Heart right ventricle (tissue), 16 donors: Measurements from ENCODE around the gene STARD10. TPM values are rescaled to one million over a fixed set of nuclear protein-coding genes. Genes with fewer than 3 reads are reported as not detected.

ENCODE experiments used
- ATAC-seq, 8 donors: fragments of 200-7000 bp; cut with Tn5 transposase; one replicate each; pipeline ENCODE4 v1.9.1; 2020; ENCODE audit warnings: mild to moderate bottlenecking in 8 of 8, moderate library complexity in 8 of 8, moderate number of reproducible peaks in 1 of 8
- DNase-seq, 2 donors: peaks; one replicate each; pipeline ENCODE4 v3.0.0-alpha.2; 2020
- H3K27ac ChIP-seq, 10 donors: fragments of 200-600 bp; sonication (generic) in 2 of 10; one replicate each; pipeline versions ENCODE4 v1.5.0 to v1.8.0; 2020 to 2022; ENCODE audit warnings: mild to moderate bottlenecking in 3 of 10
- H3K27me3 ChIP-seq, 7 donors: fragments of 200-600 bp; one replicate each; pipeline ENCODE4 v1.8.0; 2021 to 2022; ENCODE audit warnings: mild to moderate bottlenecking in 2 of 7
- H3K36me3 ChIP-seq, 9 donors: fragments of 200-600 bp; sonication (generic) in 1 of 9; one replicate each; pipeline versions ENCODE4 v1.5.0 to v1.8.0; 2020 to 2022; ENCODE audit warnings: mild to moderate bottlenecking in 2 of 9
- H3K4me1 ChIP-seq, 9 donors: fragments of 200-600 bp; sonication (generic) in 1 of 9; one replicate each; pipeline versions ENCODE4 v1.5.0 to v1.8.0; 2020 to 2022; ENCODE audit warnings: mild to moderate bottlenecking in 4 of 9
- H3K4me3 ChIP-seq, 10 donors: fragments of 200-600 bp; sonication (generic) in 2 of 10; one replicate each; pipeline versions ENCODE4 v1.5.0 to v1.8.0; 2020 to 2022; ENCODE audit warnings: mild to moderate bottlenecking in 7 of 10, moderate library complexity in 2 of 10
- H3K9me3 ChIP-seq, 11 donors: fragments of 200-600 bp in 10 of 11; sonication (generic) in 2 of 11; one replicate each; pipeline versions ENCODE4 v1.5.0 to v1.8.0; 2013 to 2022; ENCODE audit warnings: mild to moderate bottlenecking in 2 of 11, control low read depth in 1 of 11, moderate library complexity in 1 of 11
- CTCF ChIP-seq, 9 donors: fragments of 200-600 bp; sonication (generic) in 2 of 9; IDR thresholded peaks; one replicate each; pipeline versions ENCODE4 v1.5.0 to v1.8.0; 2021 to 2022; ENCODE audit warnings: antibody characterized with exemption in 9 of 9, mild to moderate bottlenecking in 5 of 9, moderate library complexity in 1 of 9
- WGBS, 2 donors: extraction: QIAGEN DNeasy Blood & Tissue Kit; methylation state at CpG; one replicate each; pipeline ENCODE4 v1.1.7; 2013; ENCODE audit warnings: inconsistent platforms in 1 of 2; 5-methylcytosine and 5-hydroxymethylcytosine counted together
- intact Hi-C, 10 donors: fragments of 100-400 bp; cut with DNase I; formaldehyde crosslinking; loops; one replicate each; pipeline versions ENCODE4 v1.11.1 to v1.14.2; 2022
- polyA plus RNA-seq, 2 donors: library from polyadenylated mRNA; stranded (reverse); fragments of 200-250 nt; gene quantifications; one replicate each; pipeline ENCODE4 v1.2.3, GENCODE V29; 2013
- total RNA-seq, 10 donors: library from RNA; stranded (reverse); fragmentation: NEBNext Ultra II Directional in 3 of 10; extraction: Animal tissue kit (Norgen Biotek cat#: 25700) in 3 of 10; gene quantifications; one replicate each; pipeline versions ENCODE4 v1.2.1 to v1.2.4, GENCODE V29; 2021 to 2023
- donor health status: Arrhythmogenic right ventricular cardiomyopathy.
- donor health status: ischemic (EF 13 %, LVEDD 7.1; RV severe dilation, severe dysfunction).
- donor health status: healthy with polysubstance abuse.
- donor health status: DM: no; HTN: yes; CAD: no.
- donor health status: DM: no; HTN: no; CAD: no.
- donor health status: ischemic (EF 25% LVEDD 6.9; RV normal size, moderate dysfunction).
- donor health status: ischemic (EF 25% LVEDD 5.7; RV mildly dilated, moderate dysfunction).
- donor health status: healthy.
- donor health status: DM: yes; HTN: yes; CAD: no.
- donor health status: Ischemic cardiomyopathy.
- donor health status: ischemic (EF 35%, LVEDD 5.7; RV mildly dilated, moderate dysfunction).
- donor health status: nonischemic (EF 11% LVEDD 7.7; RV severe dilation, severe dysfunction).
- donor health status: DM: yes; HTN: yes; CAD: no.
- donor health status: PGD.
- donor health status: ischemic (EF 29% LVEDD 5.4; RV normal size, mild dysfunction).
- donor health status: nonischemic (EF 23%, LVEDD 6.1; RV moderate dilation, normal function).

STARD10 gene
- total and polyA plus RNA-seq, 12 donors = 36.1 to 291 (median 51.3) TPM

GRCh38 chr11:72741429-72741833 lies 52.4 kb downstream of the STARD10 start:
- Histone ChIP-seq H3K27me3 (no peaks in the 10 kb centered on the region), H3K4me3 (peak overlapping the region in 1 of 10 donors; percentile 12), H3K27ac (peak overlapping the region in 6 of 10 donors; percentile 13 to 98 (median 38)), H3K4me1 (peaks cover 0 to 83% (median 28%) of the 10 kb centered on the region in 9 donors), H3K9me3 (no peaks in the 10 kb centered on the region), H3K36me3 (no peaks in the 10 kb centered on the region)
- intact Hi-C loops = no loop called here
- ATAC-seq (peak in 7 of 8 donors; percentile 4 to 47 (median 37)), DNase-seq (no peak)
- 65 to 67% methylated on average over 8 of the region's 8 CpGs for WGBS, 2 donors
- TF ChIP-seq CTCF (IDR thresholded peaks at IDR 0.05) = peak in 1 of 9 donors; percentile 20

- Histone ChIP-seq H3K9me3 (no peaks in the 10 kb centered on the region), H3K36me3 (no peaks in the 10 kb centered on the region), H3K4me1 (peaks cover 0 to 89% (median 33%) of the 10 kb centered on the region in 9 donors), H3K27me3 (no peaks in the 10 kb centered on the region), H3K27ac (peak overlapping the region in 5 of 10 donors; percentile 13 to 98 (median 36)), H3K4me3 (peak overlapping the region in 1 of 10 donors; percentile 12)
- DNase-seq (no peak), ATAC-seq (no peak)
- WGBS, 2 donors = 74 to 79% methylated on average over 10 of the region's 10 CpGs
- TF ChIP-seq CTCF (IDR thresholded peaks at IDR 0.05) = no peak
- intact Hi-C loops = no loop called here
Measured at GRCh38 chr11:72740562-72741428, 53.1 kb downstream of the STARD10 start.

- no peak overlapping the region for H3K4me3 ChIP-seq
- H3K27ac ChIP-seq = peak overlapping the region in 2 of 10 donors; percentile 78 to 98
- no peaks in the 10 kb centered on the region for H3K9me3 ChIP-seq
- DNase-seq (no peak), ATAC-seq (no peak)
- intact Hi-C loops = no loop called here
- 96 to 98% methylated on average over 2 of the region's 2 CpGs for WGBS, 2 donors
- no peaks in the 10 kb centered on the region for H3K36me3 ChIP-seq
- TF ChIP-seq CTCF (IDR thresholded peaks at IDR 0.05) = no peak
- peaks cover 0 to 97% (median 35%) of the 10 kb centered on the region in 9 donors for H3K4me1 ChIP-seq
- H3K27me3 ChIP-seq = no peaks in the 10 kb centered on the region
Measured at GRCh38 chr11:72740060-72740424, 53.8 kb downstream of the STARD10 start.

- no peaks in the 10 kb centered on the region for H3K9me3 ChIP-seq
- H3K4me3 ChIP-seq = peak overlapping the region in 2 of 10 donors; percentile 21 to 54
- peak overlapping the region in 6 of 10 donors; percentile 1 to 98 (median 68) for H3K27ac ChIP-seq
- H3K4me1 ChIP-seq = peaks cover 0 to 100% (median 35%) of the 10 kb centered on the region in 9 donors
- ATAC-seq (peak in 1 of 8 donors; percentile 8), DNase-seq (no peak)
- H3K36me3 ChIP-seq = no peaks in the 10 kb centered on the region
- TF ChIP-seq CTCF (IDR thresholded peaks at IDR 0.05) = no peak
- intact Hi-C loops = loop anchor here in 1 of 10 donors (5.0 kb wide), 1 partner anchor 33 kb away; no protein-coding TSS in a partner anchor
- H3K27me3 ChIP-seq = no peaks in the 10 kb centered on the region
- WGBS, 2 donors = 81 to 83% methylated on average over 10 of the region's 10 CpGs
Measured at GRCh38 chr11:72739240-72740059, 54.4 kb downstream of the STARD10 start.
